ENCODE data around the gene LBR.

DNA sequence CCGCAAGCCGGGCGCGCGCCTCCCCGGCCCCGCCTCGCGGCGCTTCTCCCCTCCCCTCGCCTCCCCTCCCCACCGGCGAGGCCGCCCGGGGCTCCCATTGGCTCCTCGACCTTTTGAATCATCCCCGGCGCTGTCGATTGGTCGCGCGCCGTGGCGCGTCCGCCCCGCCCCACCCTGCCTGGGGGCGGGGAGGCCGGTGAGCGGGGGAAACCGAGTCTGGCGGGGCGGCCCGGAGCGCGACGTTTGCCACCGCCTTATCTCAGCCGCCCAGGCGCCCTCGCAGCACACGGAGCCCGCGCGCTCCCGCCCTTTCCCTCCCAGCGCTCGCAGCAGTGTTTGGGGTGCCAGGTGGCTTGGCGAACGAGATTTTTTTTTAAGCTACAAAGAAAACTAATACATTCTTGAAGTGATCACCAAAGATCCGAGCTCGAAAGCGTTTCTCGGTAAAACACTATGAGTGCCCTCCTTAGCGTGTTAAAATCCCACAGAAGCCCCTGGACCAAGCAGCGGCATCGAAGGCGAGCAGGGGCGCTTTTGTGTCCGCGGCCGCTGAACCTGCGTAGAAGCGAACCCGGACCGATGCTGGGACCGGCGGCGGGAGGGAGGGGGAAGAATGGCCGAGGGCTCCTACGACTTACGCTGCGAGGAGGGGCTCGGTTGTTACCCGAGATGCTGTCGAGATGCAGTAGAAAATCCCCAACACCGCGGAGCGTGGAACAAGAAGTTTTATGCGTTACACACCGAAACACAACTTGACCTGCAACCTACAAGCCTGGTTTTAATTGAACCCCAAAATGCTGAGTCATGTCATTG, 436 bp upstream of the LBR start:
- TF ChIP-seq POLR2A (IDR thresholded peaks at IDR 0.05; ENCODE audit: low read length) (peak; percentile 81), GATA1 (IDR thresholded peaks at IDR 0.05; ENCODE audit: low read depth, low read length) (peak; percentile 63)

All from erythroblast (primary cell).